ENCODE measurements around the gene LHX5.

Gene LHX5

DNA sequence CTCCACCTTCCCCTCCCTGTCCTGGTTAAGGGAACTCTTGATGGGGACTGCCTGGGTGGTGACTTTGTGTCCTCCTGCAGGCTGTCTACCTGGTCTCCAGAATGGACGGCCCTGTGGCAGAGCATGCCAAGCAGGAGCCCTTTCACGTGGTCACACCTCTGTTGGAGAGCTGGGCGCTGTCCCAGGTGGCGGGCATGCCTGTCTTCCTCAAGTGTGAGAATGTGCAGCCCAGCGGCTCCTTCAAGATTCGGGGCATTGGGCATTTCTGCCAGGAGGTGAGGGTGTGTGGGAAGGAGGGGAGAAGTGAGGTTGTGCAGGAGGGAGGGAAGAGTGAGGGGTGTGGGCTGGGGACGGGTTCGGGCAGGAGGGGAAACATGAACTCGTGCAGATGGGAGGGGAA, 43.8 kb downstream of the LHX5 start:
- no peak overlapping the region for H3K9ac ChIP-seq (ENCODE audit: low read depth in 1 of 2, low read length in 2 of 2)
- H3K36me3 ChIP-seq (ENCODE audit: control insufficient read depth in 1 of 2, insufficient read depth in 2 of 2, low read length in 2 of 2) = no peaks in the 10 kb centered on the region
- H3K9me3 ChIP-seq (ENCODE audit: control insufficient read depth in 1 of 2, low read length in 2 of 2) = no peaks in the 10 kb centered on the region
- H3K27ac ChIP-seq (ENCODE audit: low read depth, low read length) = no peak overlapping the region
- peaks cover 3 to 9% of the 10 kb centered on the region in 2 donors for H3K4me1 ChIP-seq (ENCODE audit: control insufficient read depth in 1 of 2, insufficient read depth in 2 of 2, low read length in 2 of 2)
- H3K4me3 ChIP-seq (ENCODE audit: low read depth in 1 of 2, low read length in 2 of 2) = no peak overlapping the region
- H3K27me3 ChIP-seq (ENCODE audit: control insufficient read depth in 1 of 2, insufficient read depth in 2 of 2, low read length in 2 of 2) = no peaks in the 10 kb centered on the region

DNA sequence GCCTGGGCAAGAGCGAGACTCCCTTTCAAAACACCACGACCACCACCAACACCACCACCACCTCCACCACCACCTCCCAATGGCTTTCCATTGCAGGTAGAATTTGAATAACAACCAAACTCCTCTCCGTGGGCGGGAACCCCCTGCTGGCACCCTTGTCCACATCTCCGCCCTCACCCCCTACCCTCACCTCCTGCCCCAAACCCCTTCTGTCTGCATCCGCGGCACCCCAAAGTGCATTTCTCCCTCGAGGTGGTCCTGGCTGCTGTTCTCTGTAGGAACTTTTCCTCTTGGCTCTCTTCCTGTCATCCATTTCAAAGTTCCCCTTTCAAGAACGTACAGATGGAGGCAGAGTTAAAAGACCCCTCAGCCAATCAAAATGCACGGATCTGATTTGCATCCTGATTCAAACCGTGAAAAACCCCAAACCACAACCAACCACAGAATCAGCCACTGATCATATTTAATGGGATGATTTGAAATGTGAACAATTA, 45.7 kb downstream of the LHX5 start:
- H3K36me3 ChIP-seq (ENCODE audit: control insufficient read depth in 1 of 2, insufficient read depth in 2 of 2, low read length in 2 of 2) = no peaks in the 10 kb centered on the region
- H3K4me1 ChIP-seq (ENCODE audit: control insufficient read depth in 1 of 2, insufficient read depth in 2 of 2, low read length in 2 of 2) = peaks cover 3 to 25% of the 10 kb centered on the region in 2 donors
- H3K4me3 ChIP-seq (ENCODE audit: low read depth in 1 of 2, low read length in 2 of 2) = no peak overlapping the region
- no peaks in the 10 kb centered on the region for H3K27me3 ChIP-seq (ENCODE audit: control insufficient read depth in 1 of 2, insufficient read depth in 2 of 2, low read length in 2 of 2)
- H3K27ac ChIP-seq (ENCODE audit: low read depth, low read length) = no peak overlapping the region
- H3K9ac ChIP-seq (ENCODE audit: low read depth in 1 of 2, low read length in 2 of 2) = no peak overlapping the region
- no peaks in the 10 kb centered on the region for H3K9me3 ChIP-seq (ENCODE audit: control insufficient read depth in 1 of 2, low read length in 2 of 2)

DNA sequence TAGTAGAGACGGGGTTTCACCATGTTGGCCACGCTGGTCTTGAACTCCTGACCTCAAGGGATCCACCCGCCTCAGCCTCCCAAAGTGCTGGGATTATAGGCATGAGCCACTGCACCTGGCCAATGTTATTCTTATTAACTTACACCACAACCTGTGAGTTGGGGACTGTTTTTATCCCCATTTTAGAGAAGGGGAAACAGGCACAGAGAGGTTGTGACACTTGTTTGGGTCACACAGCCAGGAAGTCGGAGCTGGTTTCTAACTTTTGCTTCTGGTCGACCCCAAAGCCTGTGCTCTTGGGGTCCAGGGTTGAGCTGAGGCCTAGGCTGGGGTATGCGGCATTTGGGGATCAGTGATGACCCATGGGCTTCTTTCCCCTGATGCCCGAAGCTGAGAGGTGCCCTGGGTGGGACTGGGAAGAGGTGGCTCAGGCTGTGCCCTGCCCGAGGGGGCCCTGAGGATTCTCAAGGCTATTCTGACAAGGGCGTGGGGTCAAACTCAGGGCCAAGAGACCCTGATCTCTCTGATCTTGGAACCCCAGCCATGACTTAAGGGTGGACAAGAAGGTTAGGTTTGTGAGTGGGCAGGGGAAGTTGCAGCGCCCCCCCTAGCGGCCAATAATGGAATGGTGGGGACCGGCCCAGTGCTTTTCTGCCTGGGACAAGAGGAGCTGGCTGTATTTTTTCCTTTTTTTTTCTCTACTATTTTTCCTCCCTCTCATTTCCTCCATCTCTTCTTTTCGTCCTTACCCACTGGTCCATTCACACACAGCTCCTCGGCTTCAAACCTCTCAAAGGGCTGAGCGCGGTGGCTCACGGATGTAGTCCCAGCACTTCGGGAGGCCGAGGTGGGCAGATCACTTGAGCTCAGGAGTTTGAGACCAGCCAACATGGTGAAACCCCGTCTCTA, 46.5 kb downstream of the LHX5 start:
- H3K36me3 ChIP-seq (ENCODE audit: control insufficient read depth in 1 of 2, insufficient read depth in 2 of 2, low read length in 2 of 2) = no peaks in the 10 kb centered on the region

DNA sequence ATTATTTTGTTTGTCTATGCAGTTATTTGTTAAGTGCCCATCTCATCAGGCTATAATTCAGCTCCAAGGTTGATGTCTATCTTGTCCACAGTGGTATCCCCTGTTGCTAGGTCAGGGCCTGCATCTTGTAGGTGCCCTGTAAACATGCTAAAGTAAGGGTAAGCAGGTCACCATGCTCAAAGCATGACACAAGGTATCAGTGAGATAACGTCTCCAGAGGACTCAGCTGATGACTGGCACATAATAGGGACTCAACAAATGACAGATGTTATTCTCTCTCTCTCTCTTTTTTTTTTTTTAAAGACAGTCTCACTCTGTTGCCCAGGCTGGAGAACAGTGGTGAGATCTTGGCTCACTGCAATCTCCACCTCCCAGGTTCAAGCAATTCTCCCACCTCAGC, 47.2 kb downstream of the LHX5 start:
- no peak overlapping the region for H3K4me3 ChIP-seq (ENCODE audit: low read depth in 1 of 2, low read length in 2 of 2)
- no peak overlapping the region for H3K27ac ChIP-seq (ENCODE audit: low read depth, low read length)
- no peaks in the 10 kb centered on the region for H3K9me3 ChIP-seq (ENCODE audit: control insufficient read depth in 1 of 2, low read length in 2 of 2)
- no peak overlapping the region for H3K9ac ChIP-seq (ENCODE audit: low read depth in 1 of 2, low read length in 2 of 2)
- H3K4me1 ChIP-seq (ENCODE audit: control insufficient read depth in 1 of 2, insufficient read depth in 2 of 2, low read length in 2 of 2) = peaks cover 3 to 31% of the 10 kb centered on the region in 2 donors
- no peaks in the 10 kb centered on the region for H3K27me3 ChIP-seq (ENCODE audit: control insufficient read depth in 1 of 2, insufficient read depth in 2 of 2, low read length in 2 of 2)
- no peaks in the 10 kb centered on the region for H3K36me3 ChIP-seq (ENCODE audit: control insufficient read depth in 1 of 2, insufficient read depth in 2 of 2, low read length in 2 of 2)

More for the DNA sequence above, 46.5 kb downstream of the LHX5 start:
- no peak overlapping the region for H3K27ac ChIP-seq (ENCODE audit: low read depth, low read length)
- no peaks in the 10 kb centered on the region for H3K9me3 ChIP-seq (ENCODE audit: control insufficient read depth in 1 of 2, low read length in 2 of 2)
- peaks cover 3 to 31% of the 10 kb centered on the region in 2 donors for H3K4me1 ChIP-seq (ENCODE audit: control insufficient read depth in 1 of 2, insufficient read depth in 2 of 2, low read length in 2 of 2)
- no peak overlapping the region for H3K4me3 ChIP-seq (ENCODE audit: low read depth in 1 of 2, low read length in 2 of 2)
- no peaks in the 10 kb centered on the region for H3K27me3 ChIP-seq (ENCODE audit: control insufficient read depth in 1 of 2, insufficient read depth in 2 of 2, low read length in 2 of 2)
- H3K9ac ChIP-seq (ENCODE audit: low read depth in 1 of 2, low read length in 2 of 2) = no peak overlapping the region

DNA sequence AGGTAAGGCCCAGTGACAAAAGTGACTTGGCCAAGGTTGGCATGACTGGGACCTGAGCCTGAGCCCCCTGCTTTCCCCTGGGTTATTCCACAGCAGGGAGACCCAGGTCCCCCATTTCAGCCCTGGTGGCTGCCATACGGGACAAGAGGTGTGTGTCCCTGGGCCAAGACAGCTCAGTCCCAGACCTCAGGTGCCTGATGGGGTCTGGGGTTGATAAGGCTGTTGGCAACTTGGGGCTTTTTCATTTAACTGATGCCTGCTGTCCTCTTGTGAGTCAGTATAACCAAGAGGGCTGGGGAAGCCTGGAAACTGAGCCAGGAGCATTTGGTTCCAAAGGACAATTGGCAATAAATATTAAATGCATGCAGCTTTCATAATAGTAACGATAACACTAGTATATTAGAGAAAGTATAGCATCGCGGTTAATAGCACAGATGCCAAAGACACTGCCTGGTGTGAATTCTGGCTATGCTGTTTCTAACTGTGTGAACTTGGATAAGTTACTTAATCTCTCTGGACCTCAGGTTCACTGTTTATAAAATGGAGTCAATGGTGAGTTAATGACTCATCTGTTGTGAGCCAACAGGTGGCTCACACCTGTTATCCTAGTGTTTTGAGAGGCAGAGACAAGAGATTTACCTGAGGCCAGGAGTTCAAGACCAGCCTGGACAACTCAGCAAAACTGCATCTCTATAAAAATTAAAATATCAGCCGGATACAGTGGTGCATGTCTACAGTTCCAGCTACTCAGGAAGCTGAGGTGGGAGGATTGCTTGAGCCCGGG, 48.6 kb downstream of the LHX5 start:
- H3K4me1 ChIP-seq (ENCODE audit: control insufficient read depth in 1 of 2, insufficient read depth in 2 of 2, low read length in 2 of 2) = peaks cover 8 to 38% of the 10 kb centered on the region in 2 donors
- H3K9me3 ChIP-seq (ENCODE audit: control insufficient read depth in 1 of 2, low read length in 2 of 2) = no peaks in the 10 kb centered on the region
- H3K9ac ChIP-seq (ENCODE audit: low read depth in 1 of 2, low read length in 2 of 2) = peak overlapping the region; percentile 84 to 99
- H3K36me3 ChIP-seq (ENCODE audit: control insufficient read depth in 1 of 2, insufficient read depth in 2 of 2, low read length in 2 of 2) = no peaks in the 10 kb centered on the region
- peak overlapping the region; percentile 83 to 89 for H3K4me3 ChIP-seq (ENCODE audit: low read depth in 1 of 2, low read length in 2 of 2)
- H3K27ac ChIP-seq (ENCODE audit: low read depth, low read length) = peak overlapping the region; percentile 44
- H3K27me3 ChIP-seq (ENCODE audit: control insufficient read depth in 1 of 2, insufficient read depth in 2 of 2, low read length in 2 of 2) = no peaks in the 10 kb centered on the region

DNA sequence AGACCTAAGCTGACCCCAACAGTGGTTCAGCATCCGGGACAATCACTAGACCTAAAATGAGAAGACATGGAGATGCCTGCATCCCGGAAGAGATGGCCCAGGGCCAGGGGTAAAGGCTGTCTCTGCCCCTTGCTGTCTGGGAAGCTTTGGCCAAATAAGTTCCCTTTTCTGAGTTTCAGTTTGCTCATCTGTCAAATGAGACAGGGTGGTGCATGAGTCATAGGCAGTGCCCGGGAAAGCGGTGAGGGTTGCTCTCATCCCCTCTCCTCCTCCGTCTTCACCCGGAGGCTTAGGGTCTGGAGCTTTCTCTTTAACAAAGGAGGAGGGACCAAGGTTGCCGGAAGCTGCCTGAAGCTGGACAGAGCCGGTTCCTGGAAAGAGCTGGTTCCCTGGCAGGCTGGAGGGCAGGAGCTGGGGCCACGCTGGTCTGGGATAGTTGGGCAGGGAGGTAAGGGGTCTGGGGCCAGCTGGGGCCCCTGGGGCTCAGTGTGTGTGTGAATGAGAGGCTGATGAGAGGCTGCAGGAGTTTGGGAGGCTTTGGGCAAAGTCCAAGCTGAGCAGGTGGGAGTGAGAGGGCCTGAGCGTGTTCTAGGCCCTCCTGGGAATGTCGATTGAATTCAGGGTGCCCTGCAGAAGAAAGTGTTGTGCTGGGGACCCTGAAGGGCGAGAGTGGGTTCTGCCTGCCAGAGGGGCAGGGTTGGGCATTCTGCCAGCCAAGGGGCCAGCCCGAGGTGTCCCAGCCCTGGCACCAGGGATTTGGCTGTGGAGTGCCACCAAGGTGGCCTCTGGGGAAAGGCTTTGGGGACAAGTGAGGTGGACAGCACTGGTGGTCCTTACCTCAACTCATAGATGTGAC, 49.4 kb downstream of the LHX5 start, which contains the start of gene SDSL:
Gene SDSL (plus strand): TSS at position 351 of the 856 bp plus-strand sequence. CDS start 5,603 bp downstream, outside the sequence.
- Histone ChIP-seq H3K36me3 (ENCODE audit: control insufficient read depth in 1 of 2, insufficient read depth in 2 of 2, low read length in 2 of 2) (no peaks in the 10 kb centered on the region), H3K9ac (ENCODE audit: low read depth in 1 of 2, low read length in 2 of 2) (peak within 1 kb of the TSS; percentile 84 to 99), H3K4me1 (ENCODE audit: control insufficient read depth in 1 of 2, insufficient read depth in 2 of 2, low read length in 2 of 2) (peaks cover 8 to 38% of the 10 kb centered on the region in 2 donors), H3K27ac (ENCODE audit: low read depth, low read length) (peak within 1 kb of the TSS; percentile 44), H3K4me3 (ENCODE audit: low read depth in 1 of 2, low read length in 2 of 2) (peak within 1 kb of the TSS; percentile 83 to 89), H3K9me3 (ENCODE audit: control insufficient read depth in 1 of 2, low read length in 2 of 2) (no peaks in the 10 kb centered on the region), H3K27me3 (ENCODE audit: control insufficient read depth in 1 of 2, insufficient read depth in 2 of 2, low read length in 2 of 2) (no peaks in the 10 kb centered on the region)

DNA sequence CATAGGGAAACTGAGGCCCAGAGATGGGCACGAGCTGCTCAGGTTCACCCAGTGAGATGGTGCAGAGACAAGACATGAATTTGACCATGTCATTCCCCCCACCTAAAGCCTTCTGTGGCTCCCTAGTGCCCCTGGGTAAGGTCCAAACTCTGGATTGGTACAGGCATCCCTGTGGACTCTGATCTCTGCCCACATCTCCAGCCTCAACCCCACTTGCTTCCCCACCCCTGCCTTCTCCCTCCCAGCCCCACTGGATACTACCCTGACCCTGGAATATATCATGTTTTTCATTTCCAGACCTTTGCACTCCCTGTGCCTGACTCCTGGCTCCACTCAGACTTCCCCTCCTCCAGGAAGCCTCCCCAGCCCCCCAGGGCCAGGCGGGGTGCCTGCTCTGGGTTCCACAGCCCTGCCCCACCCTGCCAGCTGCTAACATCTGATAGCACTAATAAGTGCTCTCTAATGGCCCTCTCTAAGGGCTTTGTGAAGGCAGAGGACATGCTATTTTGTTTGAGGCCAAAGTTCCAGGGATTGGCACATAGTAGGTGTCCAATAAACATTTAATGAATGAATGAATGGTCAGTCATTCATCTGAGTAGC, 50.6 kb downstream of the LHX5 start:
- Histone ChIP-seq H3K4me3 (ENCODE audit: low read depth in 1 of 2, low read length in 2 of 2) (no peak overlapping the region), H3K9me3 (ENCODE audit: control insufficient read depth in 1 of 2, low read length in 2 of 2) (no peaks in the 10 kb centered on the region), H3K27ac (ENCODE audit: low read depth, low read length) (no peak overlapping the region), H3K36me3 (ENCODE audit: control insufficient read depth in 1 of 2, insufficient read depth in 2 of 2, low read length in 2 of 2) (no peaks in the 10 kb centered on the region), H3K27me3 (ENCODE audit: control insufficient read depth in 1 of 2, insufficient read depth in 2 of 2, low read length in 2 of 2) (no peaks in the 10 kb centered on the region), H3K4me1 (ENCODE audit: control insufficient read depth in 1 of 2, insufficient read depth in 2 of 2, low read length in 2 of 2) (peaks cover 8 to 38% of the 10 kb centered on the region in 2 donors), H3K9ac (ENCODE audit: low read depth in 1 of 2, low read length in 2 of 2) (no peak overlapping the region)

DNA sequence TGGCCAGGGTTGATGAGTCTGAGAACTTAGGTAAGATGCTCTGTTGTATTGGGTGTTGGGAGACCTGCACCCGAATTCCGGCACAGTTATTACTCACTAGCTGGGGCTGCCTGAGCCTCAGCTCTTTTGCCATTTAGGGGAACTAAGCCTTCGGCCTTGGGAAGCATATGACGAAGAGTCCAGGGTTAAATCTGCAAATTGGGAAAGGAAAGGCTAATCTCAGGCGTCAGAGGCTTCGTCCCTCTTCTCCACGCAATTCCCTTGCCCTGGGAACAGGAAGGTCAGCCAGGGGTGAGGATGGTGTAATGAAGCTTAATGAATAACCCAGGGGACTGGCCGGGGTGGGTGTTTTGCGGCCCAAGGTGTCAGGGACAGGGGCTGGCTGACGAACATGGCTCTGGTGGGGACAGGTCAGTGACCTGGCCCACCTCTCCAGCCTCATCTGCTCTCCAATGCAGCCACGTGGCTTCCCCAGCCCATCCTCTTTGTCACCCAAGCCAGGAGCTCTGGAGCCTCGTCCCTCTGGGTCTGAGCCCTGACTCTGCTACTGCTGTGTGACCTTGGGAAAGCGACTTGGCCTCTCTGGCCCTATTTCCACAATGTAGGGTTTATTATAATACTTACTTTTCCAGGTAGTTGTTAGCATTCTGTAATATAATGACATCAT, 53.3 kb downstream of the LHX5 start:
- H3K4me3 ChIP-seq (ENCODE audit: low read depth in 1 of 2, low read length in 2 of 2) = no peak overlapping the region
- H3K9ac ChIP-seq (ENCODE audit: low read depth in 1 of 2, low read length in 2 of 2) = no peak overlapping the region
- H3K4me1 ChIP-seq (ENCODE audit: control insufficient read depth in 1 of 2, insufficient read depth in 2 of 2, low read length in 2 of 2) = peaks cover 5 to 34% of the 10 kb centered on the region in 2 donors
- H3K27me3 ChIP-seq (ENCODE audit: control insufficient read depth in 1 of 2, insufficient read depth in 2 of 2, low read length in 2 of 2) = no peaks in the 10 kb centered on the region
- no peaks in the 10 kb centered on the region for H3K36me3 ChIP-seq (ENCODE audit: control insufficient read depth in 1 of 2, insufficient read depth in 2 of 2, low read length in 2 of 2)
- no peaks in the 10 kb centered on the region for H3K9me3 ChIP-seq (ENCODE audit: control insufficient read depth in 1 of 2, low read length in 2 of 2)
- no peak overlapping the region for H3K27ac ChIP-seq (ENCODE audit: low read depth, low read length)

Data from duodenal mucosa (tissue), 2 donors.